SK-N-DZ (cell line): ENCODE data around the gene YIF1B.

Experiments used
- DNase-seq: peaks from one replicate; pipeline ENCODE4 v3.0.0-alpha.2; 2015; ENCODE audit warnings: low spot score

YIF1B gene

GRCh38 chr19:38335949-38336637, 20.3 kb upstream of the YIF1B start:
- DNase-seq, result peak; percentile 94

- DNase-seq, result no peak
Observed at GRCh38 chr19:38333245-38333644, 17.5 kb upstream of the YIF1B start.

- DNase-seq, result no peak
Observed at GRCh38 chr19:38331728-38332127, 16.0 kb upstream of the YIF1B start.

- no peak for DNase-seq
Observed at GRCh38 chr19:38329651-38330050, 13.9 kb upstream of the YIF1B start.

GRCh38 chr19:38326591-38326990, 10.8 kb upstream of the YIF1B start:
- no peak for DNase-seq

- DNase-seq, result no peak
Observed at GRCh38 chr19:38324431-38324830, 8.7 kb upstream of the YIF1B start.

- no peak for DNase-seq
Observed at GRCh38 chr19:38323291-38323690, 7.5 kb upstream of the YIF1B start.

GRCh38 chr19:38321646-38322196, 6.0 kb upstream of the YIF1B start:
- DNase-seq, result peak; percentile 54

GRCh38 chr19:38320969-38321339, 5.2 kb upstream of the YIF1B start:
- no peak for DNase-seq

GRCh38 chr19:38319421-38320258, 3.9 kb upstream of the YIF1B start, which contains the start of gene KCNK6:
KCNK6 (plus strand) TSS chr19:38319845; CDS start chr19:38319951, 106 bp downstream.
- DNase-seq, result no peak

GRCh38 chr19:38318660-38319059, 2.9 kb upstream of the YIF1B start:
- no peak for DNase-seq

- DNase-seq, result no peak
Observed at GRCh38 chr19:38317104-38317612, 1.4 kb upstream of the YIF1B start.

- no peak for DNase-seq
Observed at GRCh38 chr19:38316477-38317067, 825 bp upstream of the YIF1B start.

- no peak for DNase-seq
Observed at GRCh38 chr19:38310986-38311385, 4.8 kb downstream of the YIF1B start.

GRCh38 chr19:38310279-38310670, 5.5 kb downstream of the YIF1B start:
- no peak for DNase-seq

GRCh38 chr19:38309615-38310278, 6.0 kb downstream of the YIF1B start:
- no peak for DNase-seq

- no peak for DNase-seq
Observed at GRCh38 chr19:38308926-38309614, 6.7 kb downstream of the YIF1B start.

- DNase-seq, result no peak
Observed at GRCh38 chr19:38308006-38308766, 7.6 kb downstream of the YIF1B start.

GRCh38 chr19:38307597-38307996, 8.2 kb downstream of the YIF1B start:
- no peak for DNase-seq

- no peak for DNase-seq
Observed at GRCh38 chr19:38307076-38307475, 8.7 kb downstream of the YIF1B start.
